Measurements from ENCODE around the gene BARX1. TPM values are rescaled to one million over a fixed set of nuclear protein-coding genes. Genes with fewer than 3 reads are reported as not detected.

The BARX1 gene
- total RNA-seq, 1 donor from 2014 or later, result not detected

- TF ChIP-seq CTCF (IDR thresholded peaks at IDR 0.05; ENCODE audit: insufficient read depth, low read length, poor library complexity, severe bottlenecking), result no peak
- Histone ChIP-seq H3K4me3 (ENCODE audit: low read depth, low read length) (no peak overlapping the region), H3K27me3 (ENCODE audit: control insufficient read depth, insufficient read depth, low read length) (peaks cover 2% of the 10 kb centered on the region), H3K36me3 (ENCODE audit: control insufficient read depth, insufficient read depth, low read length) (no peaks in the 10 kb centered on the region)
- DNase-seq (ENCODE audit: low read depth), result no peak
Observed at GRCh38 chr9:93994132-93994531, 39.0 kb upstream of the BARX1 start.

GRCh38 chr9:93992830-93993229 lies 37.7 kb upstream of the BARX1 start:
- no peak for DNase-seq (ENCODE audit: low read depth)
- H3K27me3 ChIP-seq (ENCODE audit: control insufficient read depth, insufficient read depth, low read length), result peaks cover 2% of the 10 kb centered on the region

GRCh38 chr9:93990448-93990847 lies 35.3 kb upstream of the BARX1 start:
- TF ChIP-seq CTCF (IDR thresholded peaks at IDR 0.05; ENCODE audit: insufficient read depth, low read length, poor library complexity, severe bottlenecking), result no peak
- Histone ChIP-seq H3K4me3 (ENCODE audit: low read depth, low read length) (no peak overlapping the region), H3K27me3 (ENCODE audit: control insufficient read depth, insufficient read depth, low read length) (peaks cover 2% of the 10 kb centered on the region), H3K36me3 (ENCODE audit: control insufficient read depth, insufficient read depth, low read length) (no peaks in the 10 kb centered on the region)
- no peak for DNase-seq (ENCODE audit: low read depth)

More at GRCh38 chr9:93992830-93993229, 37.7 kb upstream of the BARX1 start:
- no peak overlapping the region for H3K4me3 ChIP-seq (ENCODE audit: low read depth, low read length)
- no peaks in the 10 kb centered on the region for H3K36me3 ChIP-seq (ENCODE audit: control insufficient read depth, insufficient read depth, low read length)
- no peak for TF ChIP-seq CTCF (IDR thresholded peaks at IDR 0.05; ENCODE audit: insufficient read depth, low read length, poor library complexity, severe bottlenecking)

GRCh38 chr9:93988056-93988455 lies 32.9 kb upstream of the BARX1 start:
- no peak for DNase-seq (ENCODE audit: low read depth)
- Histone ChIP-seq H3K36me3 (ENCODE audit: control insufficient read depth, insufficient read depth, low read length) (no peaks in the 10 kb centered on the region), H3K4me3 (ENCODE audit: low read depth, low read length) (no peak overlapping the region), H3K27me3 (ENCODE audit: control insufficient read depth, insufficient read depth, low read length) (no peaks in the 10 kb centered on the region)
- TF ChIP-seq CTCF (IDR thresholded peaks at IDR 0.05; ENCODE audit: insufficient read depth, low read length, poor library complexity, severe bottlenecking), result no peak

GRCh38 chr9:93984860-93985259 lies 29.7 kb upstream of the BARX1 start:
- Histone ChIP-seq H3K36me3 (ENCODE audit: control insufficient read depth, insufficient read depth, low read length) (no peaks in the 10 kb centered on the region), H3K4me3 (ENCODE audit: low read depth, low read length) (no peak overlapping the region), H3K27me3 (ENCODE audit: control insufficient read depth, insufficient read depth, low read length) (no peaks in the 10 kb centered on the region)
- TF ChIP-seq CTCF (IDR thresholded peaks at IDR 0.05; ENCODE audit: insufficient read depth, low read length, poor library complexity, severe bottlenecking), result no peak
- DNase-seq (ENCODE audit: low read depth), result no peak

GRCh38 chr9:93983875-93984274 lies 28.7 kb upstream of the BARX1 start:
- no peak for DNase-seq (ENCODE audit: low read depth)
- no peak for TF ChIP-seq CTCF (IDR thresholded peaks at IDR 0.05; ENCODE audit: insufficient read depth, low read length, poor library complexity, severe bottlenecking)
- no peaks in the 10 kb centered on the region for H3K27me3 ChIP-seq (ENCODE audit: control insufficient read depth, insufficient read depth, low read length)
- no peaks in the 10 kb centered on the region for H3K36me3 ChIP-seq (ENCODE audit: control insufficient read depth, insufficient read depth, low read length)
- H3K4me3 ChIP-seq (ENCODE audit: low read depth, low read length), result no peak overlapping the region

Measured in kidney epithelial cell (primary cell).